Gastrocnemius medialis (tissue), 4 donors: Measurements from ENCODE around the gene AMH. TPM values are rescaled to one million over a fixed set of nuclear protein-coding genes. Genes with fewer than 3 reads are reported as not detected.

ENCODE experiments used
- ATAC-seq, 2 donors: fragments of 150-250 bp; one replicate each; pipeline ENCODE4 v1.9.1; 2016
- DNase-seq, 2 donors: peaks; one replicate each; pipeline ENCODE4 v3.0.0-alpha.2; 2019
- H3K27ac ChIP-seq, 4 donors: fragments of 200-600 bp; sonication (generic); 1 replicate in 1 of 4; 2 replicates in 3 of 4; pipeline ENCODE4 v1.5.1; 2016 to 2018; ENCODE audit warnings: mild to moderate bottlenecking in 2 of 4, moderate library complexity in 1 of 4
- H3K27me3 ChIP-seq, 3 donors: fragments of 200-600 bp; sonication (generic) in 2 of 3; 1 replicate in 1 of 3; 2 replicates in 2 of 3; pipeline versions ENCODE4 v1.5.1 to v1.6.0; 2016 to 2019; ENCODE audit warnings: mild to moderate bottlenecking in 1 of 3, moderate library complexity in 1 of 3
- H3K36me3 ChIP-seq, 2 donors: fragments of 200-600 bp; sonication (generic) in 1 of 2; one replicate each; pipeline ENCODE4 v1.5.1; 2017 to 2018
- H3K4me1 ChIP-seq, 2 donors: fragments of 200-600 bp; sonication (generic) in 1 of 2; one replicate each; pipeline ENCODE4 v1.5.1; 2016 to 2017; ENCODE audit warnings: mild to moderate bottlenecking in 2 of 2
- H3K4me3 ChIP-seq, 4 donors: fragments of 200-600 bp; sonication (generic) in 3 of 4; 1 replicate in 1 of 4; 2 replicates in 3 of 4; pipeline ENCODE4 v1.5.1; 2016 to 2019; ENCODE audit warnings: mild to moderate bottlenecking in 2 of 4
- H3K9me3 ChIP-seq, 3 donors: fragments of 200-600 bp; sonication (generic) in 2 of 3; 1 replicate in 1 of 3; 2 replicates in 2 of 3; pipeline ENCODE4 v1.5.1; 2016 to 2019
- POLR2A ChIP-seq, 2 donors: fragments of 450-650 bp; IDR thresholded peaks; one replicate each; pipeline ENCODE4 v1.6.1; 2017; ENCODE audit warnings: antibody characterized with exemption in 2 of 2, mild to moderate bottlenecking in 2 of 2, moderate library complexity in 2 of 2
- in situ Hi-C, 4 donors: fragments of 200-750 bp; cut with MboI; loops; one replicate each; pipeline versions ENCODE4 v1.15.0 to v1.8.0; 2017; ENCODE audit warnings: low sequenced_read_pairs in 4 of 4
- intact Hi-C: fragments of 100-400 bp; cut with DNase I; formaldehyde crosslinking; loops from one replicate; pipeline ENCODE4 v1.15.1; 2023; ENCODE audit warnings: low total_unique reads
- total RNA-seq, 4 donors: library from RNA; depleted of rRNA; stranded (reverse); fragments of >200 nt; gene quantifications; one replicate each; pipeline versions ENCODE4 v1.1.0 to v1.2.3, GENCODE V29; 2016
- TF ChIP-seq, protein P1 (sequence below), 5 experiments: fragments of 450-650 bp in 3 of 5; fragments of 200-600 bp in 2 of 5; sonication (generic) in 2 of 5; IDR thresholded peaks in 4 of 5; conservative IDR thresholded peaks in 1 of 5; 1 replicate in 4 of 5; 2 replicates in 1 of 5; pipeline ENCODE4 v1.5.1; 2016 to 2019; ENCODE audit warnings: antibody characterized with exemption in 5 of 5, mild to moderate bottlenecking in 3 of 5, moderate library complexity in 3 of 5

AMH gene
- total RNA-seq, 4 donors from 2014 or later = 0.80 to 3.9 (median 1.2) TPM

DNA sequence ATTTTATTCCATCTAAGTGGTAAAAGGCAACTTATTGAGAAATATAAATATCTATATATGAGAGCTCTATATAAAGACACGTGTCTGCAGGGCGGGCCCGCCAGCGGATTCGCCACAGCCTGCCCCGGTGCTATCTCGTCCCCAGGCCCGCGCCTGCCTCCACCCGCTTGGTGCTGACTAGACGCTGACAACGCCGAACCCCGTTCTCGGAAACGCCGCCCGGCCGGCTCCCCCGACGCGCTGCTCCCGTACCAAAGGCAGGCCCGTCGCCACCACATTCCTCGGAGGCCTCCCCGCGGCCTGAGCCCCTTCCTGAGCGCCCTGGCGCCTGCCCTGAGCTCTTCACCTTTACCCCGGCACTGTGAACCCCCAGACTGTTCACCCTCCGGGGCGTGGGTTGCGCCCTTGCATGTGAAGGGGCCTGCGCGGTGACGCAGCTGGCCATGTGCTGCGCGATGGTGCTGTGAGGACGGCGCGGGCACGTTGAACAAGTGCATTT is 19.0 kb upstream of the AMH start:
- no peak overlapping the region for H3K4me3 ChIP-seq
- DNase-seq = no peak
- TF ChIP-seq POLR2A (IDR thresholded peaks at IDR 0.05) = no peak
- TF ChIP-seq, protein P1, sequence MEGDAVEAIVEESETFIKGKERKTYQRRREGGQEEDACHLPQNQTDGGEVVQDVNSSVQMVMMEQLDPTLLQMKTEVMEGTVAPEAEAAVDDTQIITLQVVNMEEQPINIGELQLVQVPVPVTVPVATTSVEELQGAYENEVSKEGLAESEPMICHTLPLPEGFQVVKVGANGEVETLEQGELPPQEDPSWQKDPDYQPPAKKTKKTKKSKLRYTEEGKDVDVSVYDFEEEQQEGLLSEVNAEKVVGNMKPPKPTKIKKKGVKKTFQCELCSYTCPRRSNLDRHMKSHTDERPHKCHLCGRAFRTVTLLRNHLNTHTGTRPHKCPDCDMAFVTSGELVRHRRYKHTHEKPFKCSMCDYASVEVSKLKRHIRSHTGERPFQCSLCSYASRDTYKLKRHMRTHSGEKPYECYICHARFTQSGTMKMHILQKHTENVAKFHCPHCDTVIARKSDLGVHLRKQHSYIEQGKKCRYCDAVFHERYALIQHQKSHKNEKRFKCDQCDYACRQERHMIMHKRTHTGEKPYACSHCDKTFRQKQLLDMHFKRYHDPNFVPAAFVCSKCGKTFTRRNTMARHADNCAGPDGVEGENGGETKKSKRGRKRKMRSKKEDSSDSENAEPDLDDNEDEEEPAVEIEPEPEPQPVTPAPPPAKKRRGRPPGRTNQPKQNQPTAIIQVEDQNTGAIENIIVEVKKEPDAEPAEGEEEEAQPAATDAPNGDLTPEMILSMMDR (IDR thresholded peaks at IDR 0.05 in 4 of 5, conservative IDR thresholded peaks at IDR 0.05 in 1 of 5) = no peak
- H3K27me3 ChIP-seq = no peaks in the 10 kb centered on the region
- in situ Hi-C loops (loop anchor here in 1 of 4 donors (10.0 kb wide), 1 partner anchor 75 kb away; the partner anchor contains the start of gene AP3D1), intact Hi-C loops (no loop called here)
- H3K9me3 ChIP-seq = no peaks in the 10 kb centered on the region
- peaks cover 22 to 36% of the 10 kb centered on the region in 2 donors for H3K4me1 ChIP-seq
- peaks cover 0 to 40% of the 10 kb centered on the region in 2 donors for H3K36me3 ChIP-seq
- no peak for ATAC-seq
- peak overlapping the region in 3 of 4 donors; percentile 63 to 82 (median 78) for H3K27ac ChIP-seq

DNA sequence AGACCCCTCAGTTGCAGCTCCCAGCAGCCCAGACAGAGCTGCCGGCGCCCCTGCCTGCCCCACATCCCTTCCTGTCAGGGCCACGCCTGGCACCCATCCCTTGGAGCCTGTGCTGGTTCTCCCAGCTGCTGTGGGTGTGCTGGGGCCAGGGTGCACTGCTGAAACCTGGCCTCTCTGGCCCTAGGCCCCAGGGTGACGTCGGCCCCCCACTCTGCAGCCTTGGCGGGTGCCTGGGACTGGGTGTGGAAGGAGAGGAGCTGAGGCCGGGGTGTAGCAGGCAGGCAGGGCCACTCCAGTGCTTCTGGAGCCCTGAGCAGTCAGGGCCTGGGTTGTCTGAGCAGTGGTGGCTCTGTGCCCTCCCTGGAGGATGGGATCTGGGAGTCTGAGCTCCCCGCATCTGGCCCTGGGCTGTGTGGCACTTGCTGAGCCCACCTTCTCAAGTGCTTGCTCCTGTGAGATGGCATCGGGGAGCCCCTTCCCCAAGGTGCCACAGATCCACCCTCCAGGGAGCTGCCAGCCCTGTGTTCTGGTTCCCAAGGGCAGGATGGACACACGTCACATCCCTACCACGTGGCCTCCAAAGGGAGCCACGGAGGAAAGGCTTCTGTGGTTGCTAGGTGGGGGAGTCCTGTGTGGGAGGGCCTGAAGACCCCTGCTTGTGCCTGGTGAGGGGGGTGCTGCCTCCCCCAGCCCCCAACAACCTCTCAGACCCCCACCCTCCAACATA is 18.2 kb upstream of the AMH start:
- in situ Hi-C loops = loop anchor here in 1 of 4 donors (10.0 kb wide), 1 partner anchor 76 kb away; the partner anchor contains the start of gene AP3D1
- peaks cover 0 to 31% of the 10 kb centered on the region in 2 donors for H3K36me3 ChIP-seq

DNA sequence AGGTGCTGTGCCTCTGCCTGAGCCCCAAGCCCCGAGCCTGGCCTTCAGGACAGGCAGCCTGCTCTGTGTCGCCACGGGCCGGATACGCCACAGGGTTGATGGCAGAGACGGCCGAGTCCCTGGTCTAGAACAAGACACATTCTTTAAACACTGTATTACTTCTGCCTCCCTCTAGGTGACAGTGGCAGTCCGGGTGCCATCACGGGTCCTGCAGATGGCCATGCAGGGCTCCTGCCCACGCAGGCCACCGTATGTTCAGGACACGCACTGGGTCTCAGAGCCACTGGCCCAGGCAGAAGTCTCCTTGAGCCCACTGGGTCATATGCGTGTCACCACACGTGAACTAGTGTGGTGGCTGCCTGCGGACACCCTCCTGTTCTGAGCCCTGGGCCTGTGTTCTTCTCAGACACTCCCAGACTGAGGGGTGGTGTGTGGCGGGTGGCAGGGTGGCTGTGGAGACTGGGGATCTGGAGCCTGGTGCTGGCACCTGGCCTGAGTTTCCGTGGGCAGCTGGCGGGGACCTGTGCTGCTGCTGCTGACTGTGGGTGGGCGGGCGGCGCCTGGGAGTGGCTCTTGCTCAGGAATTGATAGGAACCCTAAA is 17.4 kb upstream of the AMH start:
- Histone ChIP-seq H3K36me3 (peaks cover 0 to 25% of the 10 kb centered on the region in 2 donors), H3K27me3 (no peaks in the 10 kb centered on the region), H3K9me3 (no peaks in the 10 kb centered on the region), H3K4me1 (peaks cover 25 to 43% of the 10 kb centered on the region in 2 donors), H3K4me3 (no peak overlapping the region), H3K27ac (peak overlapping the region; percentile 63 to 82 (median 74))
- DNase-seq (peak in 1 of 2 donors; percentile 52), ATAC-seq (no peak)
- TF ChIP-seq, protein P1 (IDR thresholded peaks at IDR 0.05 in 4 of 5, conservative IDR thresholded peaks at IDR 0.05 in 1 of 5) = peak in 3 of 5 experiments; percentile 13 to 46 (median 36)
- TF ChIP-seq POLR2A (IDR thresholded peaks at IDR 0.05) = no peak
- in situ Hi-C loops (loop anchor here in 1 of 4 donors (10.0 kb wide), 1 partner anchor 77 kb away; the partner anchor contains the start of gene AP3D1), intact Hi-C loops (no loop called here)

More for the DNA sequence above, 18.2 kb upstream of the AMH start:
- TF ChIP-seq POLR2A (IDR thresholded peaks at IDR 0.05) = no peak
- TF ChIP-seq, protein P1 (IDR thresholded peaks at IDR 0.05 in 4 of 5, conservative IDR thresholded peaks at IDR 0.05 in 1 of 5) = no peak
- Histone ChIP-seq H3K27ac (peak overlapping the region; percentile 63 to 82 (median 74)), H3K4me1 (peaks cover 25 to 43% of the 10 kb centered on the region in 2 donors), H3K27me3 (no peaks in the 10 kb centered on the region), H3K9me3 (no peaks in the 10 kb centered on the region), H3K4me3 (no peak overlapping the region)
- intact Hi-C loops = no loop called here
- DNase-seq (peak in 1 of 2 donors; percentile 83), ATAC-seq (peak; percentile 27 to 31)

DNA sequence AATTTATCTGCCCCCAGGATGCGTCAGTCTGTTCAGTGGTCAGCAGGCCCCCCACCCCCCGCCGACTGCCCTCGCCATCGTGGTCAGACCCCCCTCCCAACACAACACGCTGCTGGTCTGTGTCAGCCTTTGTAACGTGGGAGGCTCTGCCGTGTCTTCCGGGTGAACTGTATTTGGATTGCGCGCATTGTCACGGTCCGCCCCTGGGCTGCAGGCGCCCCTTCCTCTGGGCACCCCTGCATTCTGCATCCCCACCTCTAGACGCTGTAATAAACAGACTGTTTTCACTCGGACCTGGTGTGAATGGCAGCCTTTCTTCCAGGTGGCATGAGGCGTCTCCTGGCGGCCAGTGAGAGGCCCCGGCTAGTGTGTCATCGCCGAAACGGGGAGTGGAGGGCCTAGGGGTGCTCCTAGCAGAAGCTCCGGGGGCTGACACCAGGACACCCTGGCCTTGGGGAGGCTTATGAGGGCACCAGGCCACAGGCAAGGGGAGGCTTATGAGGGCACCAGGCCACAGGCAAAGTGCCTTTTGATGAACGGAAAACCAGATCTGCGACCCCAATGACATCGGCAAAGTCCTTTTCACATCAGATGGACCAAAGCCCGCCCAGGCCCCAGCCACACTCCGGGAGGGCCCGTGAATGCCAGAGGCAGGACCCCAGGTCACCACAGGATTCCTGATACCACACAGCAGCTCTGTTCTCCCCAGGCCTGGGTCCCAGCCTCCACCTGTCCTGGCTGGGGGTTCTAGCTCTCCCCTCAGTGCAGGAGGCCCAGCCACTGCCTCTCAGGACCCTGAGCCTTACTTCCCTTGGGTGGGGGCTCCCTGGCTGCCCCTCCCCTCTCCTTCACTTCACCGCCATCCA is 16.6 kb upstream of the AMH start:
- H3K9me3 ChIP-seq = no peaks in the 10 kb centered on the region
- H3K36me3 ChIP-seq = peaks cover 0 to 20% of the 10 kb centered on the region in 2 donors
- no peak overlapping the region for H3K4me3 ChIP-seq
- peak overlapping the region in 3 of 4 donors; percentile 63 to 82 (median 78) for H3K27ac ChIP-seq
- intact Hi-C loops (no loop called here), in situ Hi-C loops (loop anchor here in 1 of 4 donors (10.0 kb wide), 1 partner anchor 78 kb away; the partner anchor contains the start of gene AP3D1)
- no peaks in the 10 kb centered on the region for H3K27me3 ChIP-seq
- TF ChIP-seq POLR2A (IDR thresholded peaks at IDR 0.05) = no peak
- TF ChIP-seq, protein P1 (IDR thresholded peaks at IDR 0.05 in 4 of 5, conservative IDR thresholded peaks at IDR 0.05 in 1 of 5) = no peak
- H3K4me1 ChIP-seq = peaks cover 29 to 48% of the 10 kb centered on the region in 2 donors
- ATAC-seq (no peak), DNase-seq (no peak)
